HUDEP-2 (cell line): Measurements from ENCODE around the gene KRCC1.
A peak's percentile ranks its signal among the peaks of the same experiment; 100 is the strongest.

Experiments
- DNase-seq, 76 experiments: peaks; one replicate each; lab custom pipeline; 2025; ENCODE audit not compliant: unreplicated experiment in 76 of 76; lab: John Stamatoyannopoulos, UW

KRCC1 gene

GRCh38 chr2:88055371-88056128, at the start of gene KRCC1:
KRCC1 (minus strand) TSS chr2:88055783; CDS start chr2:88028563, 27,220 bp downstream.
- DNase-seq = peak in 74 of 76 experiments; percentile 37 to 90 (median 83)

GRCh38 chr2:88100489-88100858, 44.9 kb upstream of the KRCC1 start:
- no peak for DNase-seq

GRCh38 chr2:88099798-88100488, 44.4 kb upstream of the KRCC1 start:
- DNase-seq = no peak

GRCh38 chr2:88098558-88098900, 42.9 kb upstream of the KRCC1 start:
- DNase-seq = no peak

- DNase-seq = no peak
These were observed 42.4 kb upstream of the KRCC1 start for GRCh38 chr2:88097891-88098557.

- DNase-seq = no peak
These were observed 41.6 kb upstream of the KRCC1 start for GRCh38 chr2:88097192-88097591.

GRCh38 chr2:88096708-88097107, 41.1 kb upstream of the KRCC1 start:
- DNase-seq = no peak

GRCh38 chr2:88095022-88095421, 39.4 kb upstream of the KRCC1 start:
- no peak for DNase-seq

GRCh38 chr2:88092773-88093172, 37.2 kb upstream of the KRCC1 start:
- DNase-seq = no peak

- no peak for DNase-seq
These were observed 36.4 kb upstream of the KRCC1 start for GRCh38 chr2:88091943-88092342.

GRCh38 chr2:88090446-88091283, 35.1 kb upstream of the KRCC1 start:
- DNase-seq = no peak

- DNase-seq = no peak
These were observed 33.4 kb upstream of the KRCC1 start for GRCh38 chr2:88088999-88089398.

GRCh38 chr2:88087763-88088162, 32.2 kb upstream of the KRCC1 start:
- peak in 1 of 76 experiments; percentile 0 for DNase-seq

- DNase-seq = no peak
These were observed 31.5 kb upstream of the KRCC1 start for GRCh38 chr2:88087073-88087472.

GRCh38 chr2:88086401-88086800, 30.8 kb upstream of the KRCC1 start:
- no peak for DNase-seq

GRCh38 chr2:88085602-88086001, 30.0 kb upstream of the KRCC1 start:
- no peak for DNase-seq

- no peak for DNase-seq
These were observed 29.5 kb upstream of the KRCC1 start for GRCh38 chr2:88085099-88085498.

GRCh38 chr2:88082781-88083180, 27.2 kb upstream of the KRCC1 start:
- DNase-seq = no peak

- DNase-seq = no peak
These were observed 26.5 kb upstream of the KRCC1 start for GRCh38 chr2:88081924-88082608.

GRCh38 chr2:88080545-88080944, 25.0 kb upstream of the KRCC1 start:
- DNase-seq = no peak
